Right lobe of liver (tissue), 6 donors: ENCODE data around the gene DCLRE1A. TPM values are rescaled to one million over a fixed set of nuclear protein-coding genes. Genes with fewer than 3 reads are reported as not detected.

Experiments
- ATAC-seq, 4 donors: fragments of 200-7000 bp; cut with Tn5 transposase; one replicate each; pipeline ENCODE4 v1.9.1; 2020; ENCODE audit warnings: mild to moderate bottlenecking in 4 of 4, moderate library complexity in 4 of 4
- DNase-seq, 3 donors: peaks; one replicate each; pipeline ENCODE4 v3.0.0-alpha.2; 2020
- H3K27ac ChIP-seq, 3 donors: fragments of 200-600 bp; one replicate each; pipeline ENCODE4 v1.8.0; 2022
- H3K27me3 ChIP-seq, 2 donors: fragments of 200-600 bp; one replicate each; pipeline ENCODE4 v1.8.0; 2022
- H3K36me3 ChIP-seq, 4 donors: fragments of 200-600 bp; sonication (generic) in 1 of 4; one replicate each; pipeline versions ENCODE4 v1.5.1 to v1.8.0; 2017 to 2022; ENCODE audit warnings: control low read depth in 1 of 4
- H3K4me1 ChIP-seq, 4 donors: fragments of 200-600 bp; sonication (generic) in 1 of 4; one replicate each; pipeline versions ENCODE4 v1.5.1 to v1.8.0; 2017 to 2022; ENCODE audit warnings: control low read depth in 1 of 4
- H3K4me3 ChIP-seq, 3 donors: fragments of 200-600 bp; one replicate each; pipeline ENCODE4 v1.8.0; 2022
- H3K9me3 ChIP-seq, 4 donors: fragments of 200-600 bp; sonication (generic) in 1 of 4; one replicate each; pipeline versions ENCODE4 v1.5.1 to v1.8.0; 2017 to 2022; ENCODE audit warnings: control low read depth in 1 of 4
- CTCF ChIP-seq, 4 donors: fragments of 200-600 bp in 3 of 4; fragments of 450-650 bp in 1 of 4; IDR thresholded peaks; one replicate each; pipeline versions ENCODE4 v1.5.1 to v1.8.0; 2016 to 2022; ENCODE audit warnings: antibody characterized with exemption in 4 of 4, mild to moderate bottlenecking in 2 of 4
- POLR2A ChIP-seq: fragments of 450-650 bp; IDR thresholded peaks from one replicate; pipeline ENCODE4 v1.6.1; 2017; ENCODE audit warnings: antibody characterized with exemption, mild to moderate bottlenecking
- WGBS: methylation state at CpG from one replicate; pipeline ENCODE4 v1.1.6; 2018; ENCODE audit warnings: low coverage, low lambda C conversion rate; ENCODE audit not compliant: insufficient coverage; ENCODE audit errors: missing lambda C conversion rate; 5-methylcytosine and 5-hydroxymethylcytosine counted together
- intact Hi-C, 2 donors: fragments of 100-400 bp; cut with DNase I; formaldehyde crosslinking; loops; one replicate each; pipeline versions ENCODE4 v1.11.2 to v1.14.1; 2022
- total RNA-seq, 6 experiments: library from RNA; depleted of rRNA in 2 of 6; stranded (reverse); fragments of >200 nt in 2 of 6; fragmentation: NEBNext Ultra II Directional in 3 of 6; extraction: Animal tissue kit (Norgen Biotek cat#: 25700) in 3 of 6; gene quantifications; one replicate each; pipeline versions ENCODE4 v1.1.0 to v1.2.4, GENCODE V29; 2016 to 2023
- donor health status: DM: no; HTN: yes; CAD: no.
- donor health status: DM: no; HTN: no; CAD: no.
- donor health status: DM: no; HTN: no; CAD: no.
- donor health status: DM: no; HTN: yes; CAD: no.
- donor health status: DM: no; HTN: yes; CAD: no.

The DCLRE1A gene
- total RNA-seq, 6 experiments from 2014 or later, result 4.5 to 8.3 (median 5.9) TPM

GRCh38 chr10:113849946-113850345, 3.9 kb downstream of the DCLRE1A start:
- intact Hi-C loops, result no loop called here
- TF ChIP-seq CTCF (IDR thresholded peaks at IDR 0.05), result no peak
- Histone ChIP-seq H3K27ac (no peak overlapping the region), H3K4me3 (no peak overlapping the region), H3K4me1 (peaks cover 0 to 17% (median 0%) of the 10 kb centered on the region in 4 donors), H3K27me3 (no peaks in the 10 kb centered on the region), H3K36me3 (peaks cover 0 to 7% (median 2%) of the 10 kb centered on the region in 4 donors), H3K9me3 (no peaks in the 10 kb centered on the region)
- WGBS, result 96% methylated on average over 7 of the region's 7 CpGs
- ATAC-seq, result no peak
- DNase-seq, result no peak

DNA sequence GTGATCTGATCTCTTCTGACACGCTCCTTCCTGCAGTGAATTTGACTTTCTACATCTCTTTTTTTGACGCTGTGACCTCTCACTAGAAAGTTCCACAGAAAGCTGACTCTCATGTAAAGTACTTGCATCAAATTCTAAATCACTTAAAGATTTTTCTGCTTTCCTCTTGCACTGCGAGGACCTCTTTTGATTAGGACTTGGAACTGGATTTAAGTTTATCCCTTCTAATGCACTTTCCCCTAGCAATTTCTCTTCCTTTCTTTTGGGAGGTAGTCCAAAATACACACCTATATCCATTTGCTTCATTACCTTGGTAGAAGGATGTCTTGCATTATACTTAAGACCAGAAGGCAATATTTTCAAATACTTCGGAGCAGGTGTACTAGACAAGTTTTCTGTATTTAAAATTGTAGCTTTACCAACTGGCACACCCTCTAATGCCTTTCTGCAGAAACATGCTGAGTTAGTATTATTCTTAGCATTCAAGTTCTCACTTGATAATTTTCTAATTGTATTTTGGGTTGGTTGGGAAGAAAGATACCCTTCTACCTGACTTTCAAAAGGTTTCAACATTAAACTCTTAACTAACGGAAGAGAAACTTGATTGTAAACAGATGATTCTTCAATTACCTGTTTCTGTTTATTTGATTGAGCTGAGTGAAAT, 4.6 kb downstream of the DCLRE1A start:
- ATAC-seq, result no peak

GRCh38 chr10:113846036-113846435, 7.8 kb downstream of the DCLRE1A start:
- intact Hi-C loops, result no loop called here
- H3K4me3 ChIP-seq, result no peak overlapping the region
- no peak for DNase-seq
- 95% methylated on average over 2 of the region's 2 CpGs for WGBS
- peaks cover 0 to 14% (median 3%) of the 10 kb centered on the region in 4 donors for H3K36me3 ChIP-seq
- H3K9me3 ChIP-seq, result no peaks in the 10 kb centered on the region
- TF ChIP-seq POLR2A, result no peak
- no peak for TF ChIP-seq CTCF (IDR thresholded peaks at IDR 0.05)
- ATAC-seq, result no peak
- H3K27ac ChIP-seq, result no peak overlapping the region
- no peaks in the 10 kb centered on the region for H3K27me3 ChIP-seq
- H3K4me1 ChIP-seq, result peaks cover 0 to 6% (median 0%) of the 10 kb centered on the region in 4 donors

More for the DNA sequence above, 4.6 kb downstream of the DCLRE1A start:
- Histone ChIP-seq H3K27me3 (no peaks in the 10 kb centered on the region), H3K9me3 (no peaks in the 10 kb centered on the region), H3K36me3 (peaks cover 0 to 10% (median 3%) of the 10 kb centered on the region in 4 donors), H3K27ac (no peak overlapping the region), H3K4me1 (peaks cover 0 to 17% (median 0%) of the 10 kb centered on the region in 4 donors), H3K4me3 (no peak overlapping the region)
- intact Hi-C loops, result no loop called here
- 97% methylated on average over 5 of the region's 5 CpGs for WGBS
- no peak for DNase-seq
- no peak for TF ChIP-seq POLR2A
- no peak for TF ChIP-seq CTCF (IDR thresholded peaks at IDR 0.05)

GRCh38 chr10:113843972-113844485, 9.9 kb downstream of the DCLRE1A start:
- H3K4me1 ChIP-seq, result no peaks in the 10 kb centered on the region
- ATAC-seq (no peak), DNase-seq (no peak)
- H3K27ac ChIP-seq, result no peak overlapping the region
- no peak for TF ChIP-seq POLR2A
- no peak for TF ChIP-seq CTCF (IDR thresholded peaks at IDR 0.05)
- WGBS, result 59% methylated on average over 6 of the region's 6 CpGs
- H3K27me3 ChIP-seq, result no peaks in the 10 kb centered on the region
- H3K9me3 ChIP-seq, result no peaks in the 10 kb centered on the region
- peaks cover 0 to 20% (median 3%) of the 10 kb centered on the region in 4 donors for H3K36me3 ChIP-seq
- no peak overlapping the region for H3K4me3 ChIP-seq
- intact Hi-C loops, result no loop called here
